Mononuclear cell (primary cell): ENCODE data around the gene CAT. TPM values are rescaled to one million over a fixed set of nuclear protein-coding genes. Genes with fewer than 3 reads are reported as not detected.

Source experiments
- H3K27me3 ChIP-seq: 2 replicates; pipeline ENCODE4 v1.6.0; 2011; ENCODE audit warnings: low read length, control low read depth; ENCODE audit not compliant: insufficient read depth
- H3K4me1 ChIP-seq: 2 replicates; pipeline ENCODE4 v1.5.1; 2011; ENCODE audit warnings: mild to moderate bottlenecking, low read length, control low read depth; ENCODE audit not compliant: insufficient read depth
- H3K4me3 ChIP-seq: 2 replicates; pipeline ENCODE4 v1.5.1; 2011; ENCODE audit warnings: mild to moderate bottlenecking, low read length, moderate library complexity
- H3K9me3 ChIP-seq: 2 replicates; pipeline ENCODE4 v1.5.1; 2011; ENCODE audit warnings: low read depth, mild to moderate bottlenecking, control low read depth, low read length
- total RNA-seq: library from RNA; depleted of rRNA; stranded (reverse); fragments of >200 nt; gene quantifications from one replicate; pipeline ENCODE4 v1.2.3, GENCODE V29; 2012

The CAT gene
- total RNA-seq, 1 donor: 41.0 TPM

- Histone ChIP-seq H3K27me3 (no peaks in the 10 kb centered on the region), H3K9me3 (no peaks in the 10 kb centered on the region), H3K4me3 (no peak overlapping the region), H3K4me1 (no peaks in the 10 kb centered on the region)
Measured at GRCh38 chr11:34492806-34493414, 54.2 kb downstream of the CAT start.

DNA sequence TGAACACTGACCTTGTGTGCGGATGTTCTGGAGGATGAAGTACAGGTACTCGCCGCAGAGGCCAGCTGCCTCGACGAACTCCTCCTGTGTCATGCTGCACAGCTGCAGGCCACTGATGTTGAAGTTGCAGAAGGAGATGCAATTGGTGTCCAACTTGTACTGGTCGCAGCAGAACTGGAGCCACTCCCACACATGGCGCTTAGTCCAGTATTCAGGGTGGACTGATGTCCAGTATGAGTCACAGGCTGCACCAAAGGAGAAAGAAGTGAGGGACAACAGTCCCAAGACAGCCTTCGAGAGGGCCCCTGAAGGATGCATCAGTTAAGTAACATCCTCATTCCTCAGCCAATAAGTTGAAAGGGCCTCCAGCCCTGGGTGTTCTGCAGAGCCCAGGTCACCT is 54.7 kb downstream of the CAT start:
- Histone ChIP-seq H3K27me3 (no peaks in the 10 kb centered on the region), H3K4me3 (no peak overlapping the region), H3K9me3 (no peaks in the 10 kb centered on the region), H3K4me1 (no peaks in the 10 kb centered on the region)

GRCh38 chr11:34493926-34494595 is 55.3 kb downstream of the CAT start:
- H3K9me3 ChIP-seq: no peaks in the 10 kb centered on the region
- no peaks in the 10 kb centered on the region for H3K27me3 ChIP-seq
- no peaks in the 10 kb centered on the region for H3K4me1 ChIP-seq
- no peak overlapping the region for H3K4me3 ChIP-seq

- Histone ChIP-seq H3K27me3 (no peaks in the 10 kb centered on the region), H3K9me3 (no peaks in the 10 kb centered on the region), H3K4me1 (no peaks in the 10 kb centered on the region), H3K4me3 (no peak overlapping the region)
Measured at GRCh38 chr11:34495239-34495723, 56.5 kb downstream of the CAT start.

DNA sequence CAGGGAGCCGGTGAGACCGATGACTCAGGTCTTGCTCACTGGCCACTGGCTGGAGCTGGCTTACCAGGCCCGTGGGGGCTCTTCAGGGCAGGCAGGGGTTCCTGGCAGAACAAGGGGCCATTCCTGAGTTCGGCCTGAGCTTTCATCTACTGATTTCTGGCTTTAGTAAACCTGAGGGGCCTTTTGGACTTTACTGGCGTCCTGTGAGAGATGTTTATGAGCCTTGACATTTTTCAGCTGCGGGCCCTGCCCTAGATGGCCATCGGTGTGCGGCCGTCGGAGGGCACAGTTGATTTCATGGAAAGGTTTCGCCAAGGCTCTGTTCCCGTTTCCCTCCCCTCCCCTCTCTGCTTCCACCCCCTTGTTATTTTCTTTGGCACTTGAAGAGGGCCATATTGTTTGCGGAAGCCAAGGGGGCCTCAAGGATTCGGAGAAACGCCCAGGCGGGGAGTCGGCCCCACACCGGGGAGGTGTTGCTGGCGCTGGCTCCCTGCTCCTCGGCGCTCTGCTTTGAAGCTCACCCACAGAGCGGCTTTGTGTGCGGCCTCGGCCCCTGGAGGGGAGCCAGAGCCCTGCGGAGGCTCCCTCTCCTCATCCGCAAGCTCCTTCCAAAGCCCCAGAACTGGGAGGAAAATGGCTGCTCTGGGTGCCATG is 57.1 kb downstream of the CAT start:
- Histone ChIP-seq H3K27me3 (no peaks in the 10 kb centered on the region), H3K9me3 (no peaks in the 10 kb centered on the region), H3K4me1 (peaks cover under 1% of the 10 kb centered on the region), H3K4me3 (no peak overlapping the region)

DNA sequence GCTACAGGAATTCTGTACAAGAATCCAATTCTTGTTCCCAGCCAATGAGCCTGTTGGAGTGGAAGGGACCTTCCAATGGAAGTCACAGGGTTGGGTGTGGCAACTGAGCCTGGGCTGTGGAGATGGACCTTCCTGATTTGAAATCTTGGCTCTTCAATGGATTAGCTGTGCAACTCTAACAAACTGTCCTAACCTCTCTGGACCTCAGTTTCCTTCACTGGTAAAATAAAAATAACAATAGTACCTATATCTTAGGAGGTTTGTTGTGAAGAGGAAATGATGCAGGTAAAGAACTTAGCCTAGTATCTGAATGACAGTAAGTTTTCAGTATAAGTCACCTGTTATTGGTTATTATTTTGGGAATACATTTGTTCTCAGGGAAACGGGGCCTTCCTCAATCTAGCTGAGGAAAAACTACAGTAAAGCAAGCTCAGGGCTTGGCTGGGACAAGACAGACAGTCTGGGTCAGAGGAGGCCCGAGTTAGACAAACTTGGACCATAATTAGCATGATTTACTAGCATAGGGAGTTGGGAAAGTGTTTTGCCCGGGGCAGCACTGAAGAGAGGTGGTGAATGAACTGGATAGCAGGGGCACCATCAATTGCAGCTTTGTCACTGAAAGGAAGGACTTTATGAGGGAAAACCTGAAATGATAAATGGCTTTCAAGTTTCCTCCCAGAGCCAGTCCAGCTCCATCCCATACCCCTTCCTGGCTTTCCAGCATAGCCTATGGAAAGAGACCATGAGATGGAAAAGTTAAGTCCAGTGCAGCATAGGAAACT is 61.2 kb downstream of the CAT start:
- no peak overlapping the region for H3K4me3 ChIP-seq

DNA sequence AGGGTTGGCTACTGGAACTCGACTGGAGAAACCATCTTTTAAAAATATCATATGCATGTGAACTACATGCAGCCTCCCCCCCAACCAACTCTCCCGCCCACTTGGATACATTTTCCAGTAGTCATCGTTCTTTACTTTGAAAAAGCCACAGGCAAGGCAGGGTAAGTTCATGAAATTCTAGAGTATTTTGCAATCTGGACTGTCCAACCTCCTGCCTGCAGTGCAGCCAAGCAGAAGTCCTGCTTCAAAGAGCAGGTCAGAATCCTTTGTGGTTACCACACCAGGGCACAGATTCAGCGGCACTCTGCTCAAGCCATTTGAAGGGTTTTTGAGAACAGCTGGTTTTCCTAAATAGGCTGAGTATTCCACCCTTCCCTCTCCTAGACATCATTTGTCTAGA is 62.8 kb downstream of the CAT start:
- H3K4me3 ChIP-seq: no peak overlapping the region
- no peaks in the 10 kb centered on the region for H3K27me3 ChIP-seq
- H3K4me1 ChIP-seq: peaks cover 16% of the 10 kb centered on the region
- H3K9me3 ChIP-seq: no peaks in the 10 kb centered on the region

More for the DNA sequence above, 61.2 kb downstream of the CAT start:
- H3K4me1 ChIP-seq: peaks cover 16% of the 10 kb centered on the region
- no peaks in the 10 kb centered on the region for H3K27me3 ChIP-seq
- no peaks in the 10 kb centered on the region for H3K9me3 ChIP-seq

DNA sequence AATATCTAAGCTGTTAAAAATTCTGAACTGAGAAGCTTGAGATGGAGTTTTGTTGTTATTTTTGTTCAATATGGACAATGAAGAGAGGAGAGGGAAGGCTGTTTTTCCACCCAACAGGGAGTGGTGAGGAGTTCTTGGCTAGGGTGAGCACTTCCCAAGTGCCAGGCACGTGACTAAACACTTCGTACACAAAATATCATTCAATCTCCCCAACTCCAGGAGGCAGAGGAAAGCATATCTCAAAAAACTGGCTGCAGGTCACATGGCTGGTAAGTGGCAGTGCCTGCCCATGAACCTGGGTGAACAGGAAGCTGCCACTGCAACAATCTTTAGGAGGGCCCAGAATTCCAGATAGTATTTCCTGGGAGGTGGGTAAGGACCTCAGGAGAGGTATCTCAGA is 63.2 kb downstream of the CAT start:
- H3K4me3 ChIP-seq: no peak overlapping the region
- no peaks in the 10 kb centered on the region for H3K27me3 ChIP-seq
- peaks cover 16% of the 10 kb centered on the region for H3K4me1 ChIP-seq
- no peaks in the 10 kb centered on the region for H3K9me3 ChIP-seq

- H3K9me3 ChIP-seq: no peaks in the 10 kb centered on the region
Measured at GRCh38 chr11:34502949-34503348, 64.2 kb downstream of the CAT start.

GRCh38 chr11:34505874-34506273 is 67.1 kb downstream of the CAT start:
- Histone ChIP-seq H3K27me3 (no peaks in the 10 kb centered on the region), H3K4me3 (no peak overlapping the region), H3K4me1 (peaks cover 36% of the 10 kb centered on the region), H3K9me3 (no peaks in the 10 kb centered on the region)

More at GRCh38 chr11:34502949-34503348, 64.2 kb downstream of the CAT start:
- Histone ChIP-seq H3K4me1 (peaks cover 16% of the 10 kb centered on the region), H3K27me3 (no peaks in the 10 kb centered on the region), H3K4me3 (no peak overlapping the region)

GRCh38 chr11:34507156-34507555 is 68.4 kb downstream of the CAT start:
- Histone ChIP-seq H3K27me3 (no peaks in the 10 kb centered on the region), H3K4me3 (no peak overlapping the region), H3K9me3 (no peaks in the 10 kb centered on the region), H3K4me1 (peaks cover 23% of the 10 kb centered on the region)

GRCh38 chr11:34507610-34508009 is 68.9 kb downstream of the CAT start:
- no peak overlapping the region for H3K4me3 ChIP-seq
- no peaks in the 10 kb centered on the region for H3K27me3 ChIP-seq
- no peaks in the 10 kb centered on the region for H3K9me3 ChIP-seq
- peaks cover 22% of the 10 kb centered on the region for H3K4me1 ChIP-seq

DNA sequence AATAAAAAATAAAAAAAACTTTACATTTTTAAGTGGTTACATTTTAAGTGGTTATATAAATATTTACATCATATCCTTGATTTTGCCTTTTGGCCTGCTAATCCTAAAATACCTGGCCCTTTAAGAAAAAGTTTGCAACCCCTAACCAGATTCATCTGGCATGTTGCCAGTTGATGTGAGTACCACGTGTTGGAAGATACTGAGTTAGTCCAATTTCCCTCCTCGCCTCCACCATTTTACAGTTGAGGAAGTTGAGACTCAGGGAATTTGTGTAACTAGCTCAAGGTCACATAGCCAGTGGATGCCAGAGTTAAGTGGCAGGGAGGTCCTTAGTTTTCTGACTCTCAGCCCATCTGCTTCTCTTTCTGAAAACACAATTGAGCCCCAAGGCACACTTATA is 69.8 kb downstream of the CAT start:
- H3K4me3 ChIP-seq: no peak overlapping the region
- H3K4me1 ChIP-seq: peaks cover 22% of the 10 kb centered on the region
- no peaks in the 10 kb centered on the region for H3K9me3 ChIP-seq
- H3K27me3 ChIP-seq: no peaks in the 10 kb centered on the region

DNA sequence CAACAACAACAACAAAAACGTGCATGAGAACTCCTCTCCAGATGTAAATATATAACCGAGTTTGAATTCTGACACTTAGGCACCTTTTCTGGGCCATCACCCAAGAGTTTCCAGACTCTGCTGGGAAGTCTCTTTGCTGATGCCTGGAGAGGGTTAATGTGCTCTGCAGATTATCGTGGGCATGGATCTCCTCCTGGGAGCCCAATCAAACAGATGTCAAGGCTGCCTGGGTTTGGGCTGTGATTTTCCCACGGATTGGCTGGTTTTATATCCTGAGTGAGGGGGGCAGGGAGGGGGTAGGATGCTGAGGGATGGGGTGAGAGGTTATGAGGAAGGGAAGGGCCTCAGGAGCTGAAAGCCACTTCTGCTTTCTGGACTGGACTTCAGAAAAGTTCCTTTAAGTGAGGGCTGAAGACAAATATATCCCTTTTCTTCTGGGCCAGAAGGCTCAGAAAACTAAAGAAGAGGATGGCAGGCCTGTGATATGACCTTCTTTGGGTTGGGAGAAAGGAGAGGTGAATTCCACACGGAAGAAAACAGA is 70.7 kb downstream of the CAT start:
- Histone ChIP-seq H3K9me3 (no peaks in the 10 kb centered on the region), H3K4me3 (no peak overlapping the region), H3K4me1 (peaks cover 22% of the 10 kb centered on the region), H3K27me3 (no peaks in the 10 kb centered on the region)

DNA sequence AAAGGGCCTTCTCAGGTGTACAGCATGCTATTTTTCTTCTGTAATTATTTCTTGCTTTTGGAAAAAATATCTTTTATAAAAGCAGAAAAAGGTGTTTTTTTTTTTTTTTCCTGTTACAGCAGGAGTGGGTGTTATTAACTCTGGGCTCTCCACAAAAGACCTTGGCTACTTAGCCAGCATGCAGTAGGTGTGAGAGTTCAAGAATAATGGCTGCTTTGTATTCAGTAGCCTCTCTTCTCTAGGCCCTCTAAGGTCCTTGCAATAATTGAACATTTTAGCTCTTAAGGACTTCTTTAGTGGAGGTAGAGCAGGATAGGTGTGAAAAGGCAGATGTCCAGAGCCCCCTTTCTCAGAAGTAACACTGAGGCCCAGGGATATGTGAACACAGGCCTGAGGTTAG is 71.5 kb downstream of the CAT start:
- Histone ChIP-seq H3K9me3 (no peaks in the 10 kb centered on the region), H3K27me3 (no peaks in the 10 kb centered on the region), H3K4me3 (no peak overlapping the region), H3K4me1 (peaks cover 22% of the 10 kb centered on the region)
